Measurements from ENCODE around the gene ZNF620.

DNA sequence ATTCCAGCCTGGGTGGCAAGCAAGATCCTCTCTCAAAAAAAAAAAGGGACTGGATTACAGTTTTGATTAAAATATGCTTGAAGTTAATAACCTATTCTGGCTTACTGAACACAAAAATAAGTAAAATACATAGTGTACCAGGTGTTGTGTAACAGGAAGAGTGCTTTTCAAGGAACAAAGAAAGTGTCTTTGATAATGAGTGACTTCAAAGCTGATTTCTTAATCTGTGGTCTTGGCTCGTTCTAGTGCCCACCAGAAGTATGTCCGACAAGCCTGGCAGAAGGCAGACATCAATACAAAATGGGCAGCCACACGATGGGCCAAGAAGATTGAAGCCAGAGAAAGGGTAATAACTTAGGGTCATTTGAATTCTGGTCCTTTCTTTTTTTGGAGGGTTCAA, 44.7 kb upstream of the ZNF620 start:
- no peak for TF ChIP-seq POLR2A (IDR thresholded peaks at IDR 0.05; ENCODE audit: low read length)
- TF ChIP-seq GATA1 (IDR thresholded peaks at IDR 0.05; ENCODE audit: low read depth, low read length) = no peak

Measured in erythroblast (primary cell).